Activated T-helper 1 cell treated with Interleukin-2 at 50 U/mL for 16 hours (primary cell): ENCODE data around the gene RTEL1.
"Not testable (repeated sequence)": the region's sequence is repeated elsewhere in the genome, so short reads cannot be mapped to it uniquely, and the experiment has no call there.

Experiments
- DNase-seq: peaks from one replicate; pipeline ENCODE4 v3.0.0-alpha.2; 2020; ENCODE audit warnings: low read depth

Gene RTEL1

GRCh38 chr20:63665708-63666107 lies 7.6 kb downstream of the RTEL1 start:
- no peak for DNase-seq

- DNase-seq, result no peak
These were observed 9.7 kb downstream of the RTEL1 start for GRCh38 chr20:63667858-63668257.

- no peak for DNase-seq
These were observed 10.2 kb downstream of the RTEL1 start for GRCh38 chr20:63668351-63668750.

- DNase-seq, result not testable (repeated sequence)
These were observed 13.6 kb downstream of the RTEL1 start for GRCh38 chr20:63671695-63672094.

GRCh38 chr20:63672666-63673065 lies 14.6 kb downstream of the RTEL1 start:
- no peak for DNase-seq

GRCh38 chr20:63673951-63674350 lies 15.8 kb downstream of the RTEL1 start:
- no peak for DNase-seq

- no peak for DNase-seq
These were observed 17.7 kb downstream of the RTEL1 start for GRCh38 chr20:63675681-63676368.

- no peak for DNase-seq
These were observed 20.0 kb downstream of the RTEL1 start for GRCh38 chr20:63678071-63678470.

- DNase-seq, result no peak
These were observed 20.8 kb downstream of the RTEL1 start for GRCh38 chr20:63678667-63679465.

GRCh38 chr20:63679799-63680305 lies 21.7 kb downstream of the RTEL1 start:
- DNase-seq, result no peak

- DNase-seq, result no peak
These were observed 22.3 kb downstream of the RTEL1 start for GRCh38 chr20:63680427-63680826.

- no peak for DNase-seq
These were observed 22.9 kb downstream of the RTEL1 start for GRCh38 chr20:63680857-63681608.

GRCh38 chr20:63681609-63682142 lies 23.6 kb downstream of the RTEL1 start:
- no peak for DNase-seq

- DNase-seq, result no peak
These were observed 24.4 kb downstream of the RTEL1 start for GRCh38 chr20:63682384-63683139.

GRCh38 chr20:63685269-63686026 lies 27.3 kb downstream of the RTEL1 start:
- DNase-seq, result no peak

GRCh38 chr20:63686094-63686491 lies 28.0 kb downstream of the RTEL1 start:
- no peak for DNase-seq

GRCh38 chr20:63686492-63687321 lies 28.6 kb downstream of the RTEL1 start:
- DNase-seq, result no peak

- DNase-seq, result no peak
These were observed 29.5 kb downstream of the RTEL1 start for GRCh38 chr20:63687419-63688178.
